Fibroblast of the aortic adventitia (primary cell): Measurements from ENCODE around the gene LBHD1. TPM values are rescaled to one million over a fixed set of nuclear protein-coding genes. Genes with fewer than 3 reads are reported as not detected.
A peak's percentile ranks its signal among the peaks of the same experiment; 100 is the strongest.
"Not testable (repeated sequence)": the region's sequence is repeated elsewhere in the genome, so short reads cannot be mapped to it uniquely, and the experiment has no call there.

Source experiments
- DNase-seq: peaks from one replicate; pipeline ENCODE4 v3.0.0-alpha.2; 2010; ENCODE audit warnings: low read depth
- H3K4me3 ChIP-seq: 2 replicates; pipeline ENCODE4 v1.5.1; 2011; ENCODE audit warnings: low read depth, mild to moderate bottlenecking, control low read depth, low read length, moderate library complexity
- CTCF ChIP-seq: IDR thresholded peaks from 2 replicates; pipeline ENCODE4 v1.5.1; 2011; ENCODE audit warnings: mild to moderate bottlenecking, low read length, control low read depth, inconsistent platforms; ENCODE audit not compliant: insufficient read depth
- total RNA-seq: library from RNA; depleted of rRNA; stranded (reverse); fragments of >200 nt; gene quantifications from 2 replicates; pipeline ENCODE4 v1.2.3, GENCODE V29; 2012; ENCODE audit warnings: low replicate concordance

Gene LBHD1
- total RNA-seq, 1 donor, result 4.5 TPM

- DNase-seq, result no peak
- no peak overlapping the region for H3K4me3 ChIP-seq
These were observed 44.4 kb downstream of the LBHD1 start for GRCh38 chr11:62627713-62628112.

GRCh38 chr11:62622476-62623089 is 49.5 kb downstream of the LBHD1 start:
- no peak for DNase-seq
- no peak overlapping the region for H3K4me3 ChIP-seq
- no peak for TF ChIP-seq CTCF

More at GRCh38 chr11:62627713-62628112, 44.4 kb downstream of the LBHD1 start:
- peak; percentile 13 for TF ChIP-seq CTCF

GRCh38 chr11:62621567-62622470 is 50.2 kb downstream of the LBHD1 start, which contains the start of gene B3GAT3:
B3GAT3 (minus strand) TSS chr11:62621986; CDS start chr11:62621947, 39 bp downstream.
- DNase-seq, result peak; percentile 98
- H3K4me3 ChIP-seq, result peak within 1 kb of the TSS; percentile 94
- no peak for TF ChIP-seq CTCF

GRCh38 chr11:62621027-62621566 is 51.0 kb downstream of the LBHD1 start:
- DNase-seq, result no peak
- H3K4me3 ChIP-seq, result peak overlapping the region; percentile 94
- no peak for TF ChIP-seq CTCF

GRCh38 chr11:62616957-62617356 is 55.1 kb downstream of the LBHD1 start:
- H3K4me3 ChIP-seq, DNase-seq: not testable (repeated sequence)

GRCh38 chr11:62615521-62615920 is 56.5 kb downstream of the LBHD1 start:
- H3K4me3 ChIP-seq, result no peak overlapping the region
- TF ChIP-seq CTCF, result no peak
- no peak for DNase-seq

GRCh38 chr11:62614275-62614674 is 57.8 kb downstream of the LBHD1 start:
- no peak for TF ChIP-seq CTCF

More at GRCh38 chr11:62614275-62614674, 57.8 kb downstream of the LBHD1 start:
- no peak for DNase-seq
- H3K4me3 ChIP-seq, result no peak overlapping the region
